HepG2 (cell line): Measurements from ENCODE around the gene SSH3. TPM values are rescaled to one million over a fixed set of nuclear protein-coding genes. Genes with fewer than 3 reads are reported as not detected.

Source experiments
- ATAC-seq: fragments of 200-7000 bp; cut with Tn5 transposase; 3 replicates; pipeline ENCODE4 v1.9.1; 2020; ENCODE audit warnings: mild to moderate bottlenecking, moderate library complexity
- BruUV-seq: library from RNA; stranded (reverse); fragments of 400-500 nt; replicated peaks from 2 replicates; lab custom pipeline; 2021; lab: Mats Ljungman, UMichigan
- CTCF ChIA-PET: fragments of 300-600 bp; formaldehyde crosslinking; extraction: SDS; loops from one replicate; lab custom pipeline; 2021; ENCODE audit warnings: low total read pairs, inconsistent platforms, low intra/inter-chr PET ratio; lab: Yijun Ruan, JAX
- POLR2A ChIA-PET: fragments of 350-600 bp; sonication (Branson Sonifier 250); formaldehyde crosslinking; loops from one replicate; lab custom pipeline; 2020; ENCODE audit warnings: antibody characterized with exemption, inconsistent platforms; lab: Yijun Ruan, JAX
- DNase-seq: peaks from one replicate; pipeline ENCODE4 v3.0.0-alpha.2; 2015; ENCODE audit warnings: low spot score
- FAIRE-seq: peaks from 3 replicates; lab custom pipeline; 2011; peaks lifted over from hg19 to GRCh38; lab: Jason Lieb, UNC
- H2AFZ ChIP-seq: one replicate; pipeline ENCODE4 v1.6.1; 2011; ENCODE audit warnings: low read length, inconsistent platforms
- H3K27ac ChIP-seq: fragments of 300-600 bp; 3 replicates; pipeline ENCODE4 v1.8.0; 2011; ENCODE audit warnings: mixed run types, mild to moderate bottlenecking, mixed read lengths, low read length, inconsistent platforms; ENCODE audit not compliant: insufficient read depth; ENCODE audit errors: extremely low read length
- H3K27me3 ChIP-seq, 2 experiments: fragments of 200-600 bp in 1 of 2; 2 replicates in 1 of 2; 3 replicates in 1 of 2; pipeline versions ENCODE4 v1.6.0 to v1.8.0; 2011; ENCODE audit warnings: low read length in 2 of 2, mild to moderate bottlenecking in 2 of 2, moderate library complexity in 2 of 2, inconsistent platforms in 1 of 2; ENCODE audit not compliant: insufficient read depth in 2 of 2, control insufficient read depth in 1 of 2
- H3K36me3 ChIP-seq, 2 experiments: fragments of 200-600 bp in 1 of 2; replicated peaks in 1 of 2; 2 replicates in 1 of 2; 3 replicates in 1 of 2; pipeline versions ENCODE4 v1.5.1 to v1.8.0; 2011; ENCODE audit warnings: low read length in 2 of 2, inconsistent platforms in 1 of 2; ENCODE audit not compliant: insufficient read depth in 2 of 2, control insufficient read depth in 1 of 2
- H3K4me1 ChIP-seq: 2 replicates; pipeline ENCODE4 v1.5.1; 2012; ENCODE audit warnings: low read length, inconsistent platforms; ENCODE audit not compliant: insufficient read depth
- H3K4me2 ChIP-seq: 2 replicates; pipeline ENCODE4 v1.6.0; 2011; ENCODE audit warnings: low read depth, low read length, inconsistent platforms
- H3K4me3 ChIP-seq, 3 experiments: fragments of 200-600 bp in 1 of 3; sonication (generic), shearing (Covaris generic) in 1 of 3; replicated peaks in 1 of 3; 2 replicates each; pipeline ENCODE4 v1.5.1; 2011 to 2016; ENCODE audit warnings: low read length in 3 of 3, inconsistent platforms in 2 of 3, low read depth in 2 of 3, mild to moderate bottlenecking in 2 of 3, control low read depth in 1 of 3, mixed read lengths in 1 of 3; ENCODE audit not compliant: insufficient read depth in 1 of 3
- H3K79me2 ChIP-seq: one replicate; pipeline ENCODE4 v1.6.1; 2011; ENCODE audit warnings: low read length, inconsistent platforms; ENCODE audit not compliant: insufficient read depth
- H3K9ac ChIP-seq: 2 replicates; pipeline ENCODE4 v1.6.0; 2011; ENCODE audit warnings: mild to moderate bottlenecking, low read depth, low read length, inconsistent platforms; ENCODE audit not compliant: insufficient read depth
- H3K9me3 ChIP-seq: 2 replicates; pipeline ENCODE4 v1.5.1; 2012; ENCODE audit warnings: mild to moderate bottlenecking, low read length
- H4K20me1 ChIP-seq: 2 replicates; pipeline ENCODE4 v1.6.0; 2011; ENCODE audit warnings: inconsistent platforms, mild to moderate bottlenecking, low read length, moderate library complexity; ENCODE audit not compliant: insufficient read depth
- EEA1 ChIP-seq: sonication (generic); formaldehyde crosslinking; IDR thresholded peaks from 2 replicates; pipeline ENCODE4 v1.5.1; 2020; ENCODE audit warnings: mild to moderate bottlenecking, missing genetic modification reagents, borderline replicate concordance
- HCFC1 ChIP-seq: fragments of 150-350 bp; IDR thresholded peaks from 2 replicates; pipeline ENCODE4 v1.6.1; 2014; ENCODE audit warnings: low read depth, low read length
- KAT8 ChIP-seq: IDR thresholded peaks from 2 replicates; pipeline ENCODE4 v1.6.1; 2016; ENCODE audit warnings: missing genetic modification reagents, missing compliant biosample characterization
- RFX3 ChIP-seq: IDR thresholded peaks from 2 replicates; pipeline ENCODE4 v1.6.1; 2016; ENCODE audit warnings: missing biosample characterization, missing genetic modification reagents
- SMARCE1 ChIP-seq: fragments of 450-650 bp; IDR thresholded peaks from 2 replicates; pipeline ENCODE4 v1.6.1; 2017; ENCODE audit warnings: borderline replicate concordance
- ZNF263 ChIP-seq: sonication (generic); formaldehyde crosslinking; IDR thresholded peaks from 2 replicates; pipeline ENCODE4 v1.4.0; 2020; ENCODE audit warnings: missing genetic modification reagents
- ZNF33B ChIP-seq: sonication (generic); formaldehyde crosslinking; IDR thresholded peaks from 2 replicates; pipeline ENCODE4 v1.5.1; 2020; ENCODE audit warnings: mild to moderate bottlenecking, missing genetic modification reagents
- ZNF343 ChIP-seq: sonication (generic); formaldehyde crosslinking; IDR thresholded peaks from 2 replicates; pipeline ENCODE4 v1.4.0; 2020; ENCODE audit warnings: mild to moderate bottlenecking, missing genetic modification reagents
- ZNF572 ChIP-seq: sonication (generic); formaldehyde crosslinking; IDR thresholded peaks from 2 replicates; pipeline ENCODE4 v1.5.1; 2020; ENCODE audit warnings: mild to moderate bottlenecking, missing genetic modification reagents
- WGBS: methylation state at CpG from one replicate; pipeline ENCODE4 v1.1.6; 2017; ENCODE audit warnings: low lambda C conversion rate; 5-methylcytosine and 5-hydroxymethylcytosine counted together
- in situ Hi-C: cut with HindIII; loops from 2 replicates; pipeline ENCODE4 v1.10.0; 2017; ENCODE audit warnings: low pct_unique_long_range_greater_than_20kb; ENCODE audit not compliant: extremely low pct_ligation_motif_present
- intact Hi-C: fragments of 100-400 bp; cut with micrococcal nuclease; formaldehyde crosslinking; loops from one replicate; pipeline ENCODE4 v1.10.0; 2022; ENCODE audit not compliant: unreplicated experiment
- polyA plus RNA-seq, 8 experiments: library from polyadenylated mRNA; depleted of rRNA in 3 of 8; stranded (reverse) in 7 of 8; unstranded in 1 of 8; fragments of >200 nt; fragmentation: Illumina TruSeq in 4 of 8; extraction: Trizol in 4 of 8; gene quantifications; 2 replicates each; pipeline versions ENCODE4 v1.2.1 to v1.2.3, GENCODE V29; 2011 to 2016; ENCODE audit warnings: low read depth in 4 of 8, missing spikeins in 1 of 8, mixed read lengths in 1 of 8; ENCODE audit not compliant: insufficient read depth in 1 of 8
- total RNA-seq, 5 experiments: library from RNA; depleted of rRNA; stranded (reverse); fragments of >200 nt; fragmentation: Illumina TruSeq; extraction: Trizol; gene quantifications; 2 replicates each; pipeline ENCODE4 v1.2.3, GENCODE V29; 2016; ENCODE audit warnings: low read depth in 1 of 5
- TF ChIP-seq, protein P1 (sequence below): sonication (generic); formaldehyde crosslinking; IDR thresholded peaks from 2 replicates; pipeline ENCODE4; 2020; ENCODE audit warnings: missing genetic modification reagents, mild to moderate bottlenecking, borderline replicate concordance
- TF ChIP-seq, protein P2 (sequence below): IDR thresholded peaks from 2 replicates; pipeline ENCODE4 v1.6.1; 2016; ENCODE audit warnings: mild to moderate bottlenecking

SSH3 gene
- total and polyA plus RNA-seq, 2 of the 13 experiments (the other 11 are each of a cell fraction or from before 2014, with no cell fraction given), result 12.4 to 18.8 TPM

DNA sequence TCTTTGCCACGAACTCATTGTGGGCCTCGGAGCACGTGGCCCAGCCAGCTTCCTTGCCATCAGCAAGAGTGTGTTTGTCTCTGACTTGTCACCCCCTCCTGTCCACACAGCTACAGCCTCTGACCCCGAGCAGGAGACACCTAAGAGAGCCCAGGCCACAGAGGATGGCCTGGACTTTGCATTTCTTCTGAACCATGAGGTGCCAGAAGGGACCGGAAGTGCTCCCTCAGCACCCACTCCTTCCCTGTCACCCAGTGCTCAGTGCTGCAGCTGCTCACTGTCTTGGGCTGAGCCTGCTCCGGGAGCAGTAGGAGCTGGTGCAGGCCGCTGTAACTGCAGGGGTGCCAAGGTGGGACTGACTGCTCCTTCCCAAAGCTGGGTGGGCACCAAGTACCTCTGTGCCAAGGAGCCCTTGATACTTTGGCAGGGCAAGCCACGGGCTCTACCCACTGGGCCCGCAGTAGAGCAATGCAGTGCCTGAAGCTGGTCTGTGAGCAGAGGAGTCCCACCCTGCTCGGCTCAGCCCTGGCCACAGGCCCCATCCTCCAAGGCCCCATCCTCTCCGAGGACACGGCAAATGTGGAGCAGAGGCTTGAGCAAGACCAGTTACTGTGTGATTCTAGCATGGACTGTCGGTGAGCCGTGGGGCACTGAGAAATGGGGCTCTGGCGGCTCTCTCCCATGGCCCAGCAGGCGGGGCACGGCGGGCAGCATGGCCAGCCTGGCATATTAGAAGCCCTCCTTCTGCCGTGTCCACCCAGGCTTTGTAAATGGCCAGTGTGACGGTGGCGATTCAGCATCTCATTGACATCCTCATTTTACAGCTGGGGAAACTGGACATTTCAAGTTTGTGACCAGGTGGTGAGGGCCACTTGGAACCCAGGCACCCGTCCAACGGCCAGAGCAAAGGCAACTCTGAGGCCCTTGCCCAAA is 30.7 kb upstream of the SSH3 start:
- intact Hi-C loops (no loop called here), in situ Hi-C loops (no loop called here)
- Histone ChIP-seq H3K4me1 (peaks cover 39% of the 10 kb centered on the region), H3K9me3 (no peaks in the 10 kb centered on the region), H3K27me3 (no peaks in the 10 kb centered on the region), H3K79me2 (peaks cover 68% of the 10 kb centered on the region), H3K27ac (no peak overlapping the region), H4K20me1 (peaks cover 47% of the 10 kb centered on the region), H3K9ac (no peak overlapping the region), H3K36me3 (peaks cover 12 to 66% of the 10 kb centered on the region in 2 experiments), H3K4me2 (no peak overlapping the region), H3K4me3 (no peak overlapping the region), H2AFZ (no peak overlapping the region)
- ChIA-PET POLR2A (no interaction called here), CTCF (no interaction called here)
- DNase-seq (no peak), ATAC-seq (no peak), FAIRE-seq (no peak)
- no TSS peak for BruUV-seq
- 97% methylated on average over 10 of the region's 23 CpGs for WGBS
- TF ChIP-seq ZNF263, result peak; percentile 47; the same call in 1 of the 2 replicates
- TF ChIP-seq ZNF33B, result no peak

DNA sequence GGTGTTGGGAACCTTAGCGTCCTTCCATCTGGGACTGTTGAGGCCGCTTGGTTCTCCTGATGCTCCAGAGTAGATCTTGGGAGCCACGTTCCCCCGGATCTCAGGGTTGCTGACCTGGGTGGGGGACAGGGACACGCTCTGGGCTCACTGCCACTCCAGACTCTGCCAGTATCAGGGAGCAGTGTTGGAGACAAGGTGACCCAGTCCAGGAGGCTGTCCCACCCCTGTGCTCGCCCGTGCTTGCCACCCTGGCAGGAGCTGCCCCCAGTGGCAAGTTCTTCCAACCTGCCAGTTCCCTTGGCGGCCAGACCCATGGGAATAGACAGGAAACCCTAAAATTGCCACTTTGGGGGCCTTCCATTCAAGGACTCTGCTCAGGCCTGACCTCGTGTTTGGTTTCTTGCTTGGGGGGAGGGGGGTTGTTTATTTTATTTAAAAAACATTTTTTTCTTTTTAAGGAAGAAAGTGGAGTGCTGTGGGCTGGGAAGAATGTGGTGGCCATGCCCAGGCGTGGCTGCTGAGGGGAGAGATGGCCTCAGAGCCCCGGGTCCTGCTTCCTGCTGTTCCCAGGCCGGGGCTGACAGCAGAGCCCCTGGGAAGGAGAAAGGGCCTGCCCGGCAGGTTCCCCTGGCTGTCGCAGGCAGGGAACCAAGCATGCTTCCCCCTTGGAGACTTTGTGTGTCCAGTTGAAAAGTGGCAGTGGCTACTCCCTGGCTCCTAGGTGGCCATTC is 29.9 kb upstream of the SSH3 start:
- no TSS peak for BruUV-seq
- H3K36me3 ChIP-seq, result peaks cover 13 to 64% of the 10 kb centered on the region in 2 experiments
- no peak for ATAC-seq
- TF ChIP-seq EEA1 (CRISPR knock-in tag) (no peak), HCFC1 (no peak), ZNF343 (CRISPR knock-in tag) (no peak), SMARCE1 (no peak), RFX3 (CRISPR knock-in tag) (no peak), ZNF572 (CRISPR knock-in tag) (no peak), KAT8 (CRISPR knock-in tag) (no peak)
- TF ChIP-seq, protein P1, sequence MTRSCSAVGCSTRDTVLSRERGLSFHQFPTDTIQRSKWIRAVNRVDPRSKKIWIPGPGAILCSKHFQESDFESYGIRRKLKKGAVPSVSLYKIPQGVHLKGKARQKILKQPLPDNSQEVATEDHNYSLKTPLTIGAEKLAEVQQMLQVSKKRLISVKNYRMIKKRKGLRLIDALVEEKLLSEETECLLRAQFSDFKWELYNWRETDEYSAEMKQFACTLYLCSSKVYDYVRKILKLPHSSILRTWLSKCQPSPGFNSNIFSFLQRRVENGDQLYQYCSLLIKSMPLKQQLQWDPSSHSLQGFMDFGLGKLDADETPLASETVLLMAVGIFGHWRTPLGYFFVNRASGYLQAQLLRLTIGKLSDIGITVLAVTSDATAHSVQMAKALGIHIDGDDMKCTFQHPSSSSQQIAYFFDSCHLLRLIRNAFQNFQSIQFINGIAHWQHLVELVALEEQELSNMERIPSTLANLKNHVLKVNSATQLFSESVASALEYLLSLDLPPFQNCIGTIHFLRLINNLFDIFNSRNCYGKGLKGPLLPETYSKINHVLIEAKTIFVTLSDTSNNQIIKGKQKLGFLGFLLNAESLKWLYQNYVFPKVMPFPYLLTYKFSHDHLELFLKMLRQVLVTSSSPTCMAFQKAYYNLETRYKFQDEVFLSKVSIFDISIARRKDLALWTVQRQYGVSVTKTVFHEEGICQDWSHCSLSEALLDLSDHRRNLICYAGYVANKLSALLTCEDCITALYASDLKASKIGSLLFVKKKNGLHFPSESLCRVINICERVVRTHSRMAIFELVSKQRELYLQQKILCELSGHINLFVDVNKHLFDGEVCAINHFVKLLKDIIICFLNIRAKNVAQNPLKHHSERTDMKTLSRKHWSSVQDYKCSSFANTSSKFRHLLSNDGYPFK (CRISPR knock-in tag), result no peak
- TF ChIP-seq, protein P2, sequence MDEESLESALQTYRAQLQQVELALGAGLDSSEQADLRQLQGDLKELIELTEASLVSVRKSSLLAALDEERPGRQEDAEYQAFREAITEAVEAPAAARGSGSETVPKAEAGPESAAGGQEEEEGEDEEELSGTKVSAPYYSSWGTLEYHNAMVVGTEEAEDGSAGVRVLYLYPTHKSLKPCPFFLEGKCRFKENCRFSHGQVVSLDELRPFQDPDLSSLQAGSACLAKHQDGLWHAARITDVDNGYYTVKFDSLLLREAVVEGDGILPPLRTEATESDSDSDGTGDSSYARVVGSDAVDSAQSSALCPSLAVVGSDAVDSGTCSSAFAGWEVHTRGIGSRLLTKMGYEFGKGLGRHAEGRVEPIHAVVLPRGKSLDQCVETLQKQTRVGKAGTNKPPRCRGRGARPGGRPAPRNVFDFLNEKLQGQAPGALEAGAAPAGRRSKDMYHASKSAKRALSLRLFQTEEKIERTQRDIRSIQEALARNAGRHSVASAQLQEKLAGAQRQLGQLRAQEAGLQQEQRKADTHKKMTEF (CRISPR knock-in tag), result no peak
- H3K27me3 ChIP-seq, result no peaks in the 10 kb centered on the region
- 91% methylated on average over 11 of the region's 14 CpGs for WGBS
- H3K4me3 ChIP-seq, result no peak overlapping the region
- no peak overlapping the region for H3K27ac ChIP-seq
- intact Hi-C loops, result no loop called here
- H3K9ac ChIP-seq, result no peak overlapping the region
- peaks cover 49% of the 10 kb centered on the region; the same call in 1 of the 2 replicates for H4K20me1 ChIP-seq
- DNase-seq, result no peak
- H3K4me2 ChIP-seq, result no peak overlapping the region
- H3K79me2 ChIP-seq, result peaks cover 60% of the 10 kb centered on the region
- in situ Hi-C loops, result no loop called here
- no peaks in the 10 kb centered on the region for H3K9me3 ChIP-seq
- peaks cover 30% of the 10 kb centered on the region for H3K4me1 ChIP-seq
- H2AFZ ChIP-seq, result no peak overlapping the region
- no peak for FAIRE-seq
- POLR2A ChIA-PET, result no interaction called here
- CTCF ChIA-PET, result no interaction called here
